WI38 (cell line): Measurements from ENCODE around the gene UBE2D2.
"Not testable (repeated sequence)": the region's sequence is repeated elsewhere in the genome, so short reads cannot be mapped to it uniquely, and the experiment has no call there.

ENCODE experiments used
- H3K4me3 ChIP-seq: 2 replicates; pipeline ENCODE4 v1.5.1; 2011; ENCODE audit warnings: low read depth, mild to moderate bottlenecking, control low read depth, low read length
- CTCF ChIP-seq: IDR thresholded peaks from 2 replicates; pipeline ENCODE4 v1.5.1; 2012; ENCODE audit warnings: low read depth, mild to moderate bottlenecking, control low read depth, low read length

Gene UBE2D2

GRCh38 chr5:139571543-139571942 is 10.4 kb downstream of the UBE2D2 start:
- TF ChIP-seq CTCF: no peak
- no peak overlapping the region for H3K4me3 ChIP-seq

GRCh38 chr5:139571966-139572365 is 10.8 kb downstream of the UBE2D2 start:
- H3K4me3 ChIP-seq: no peak overlapping the region
- TF ChIP-seq CTCF: no peak

- no peak overlapping the region for H3K4me3 ChIP-seq
- TF ChIP-seq CTCF: peak; percentile 68
Measured at GRCh38 chr5:139574641-139575312, 13.6 kb downstream of the UBE2D2 start.

- TF ChIP-seq CTCF: no peak
- H3K4me3 ChIP-seq: no peak overlapping the region
Measured at GRCh38 chr5:139575313-139575646, 14.1 kb downstream of the UBE2D2 start.

GRCh38 chr5:139575751-139576150 is 14.6 kb downstream of the UBE2D2 start:
- no peak overlapping the region for H3K4me3 ChIP-seq
- TF ChIP-seq CTCF: no peak

GRCh38 chr5:139577689-139578290 is 16.7 kb downstream of the UBE2D2 start:
- H3K4me3 ChIP-seq: no peak overlapping the region
- TF ChIP-seq CTCF: no peak

GRCh38 chr5:139578325-139578724 is 17.2 kb downstream of the UBE2D2 start:
- no peak overlapping the region for H3K4me3 ChIP-seq
- TF ChIP-seq CTCF: no peak

- not testable (repeated sequence) for H3K4me3 ChIP-seq
Measured at GRCh38 chr5:139582181-139582580, 21.0 kb downstream of the UBE2D2 start.
